ENCODE measurements around the gene PPP2R1B. TPM values are rescaled to one million over a fixed set of nuclear protein-coding genes. Genes with fewer than 3 reads are reported as not detected.

Gene PPP2R1B
- polyA plus RNA-seq, 2 of the 4 experiments (the other 2 are of a cell fraction) = 18.6 to 24.7 TPM

- TF ChIP-seq RARB (CRISPR knock-in tag; IDR thresholded peaks at IDR 0.05) = no peak
- no peak for TF ChIP-seq REST (IDR thresholded peaks at IDR 0.05)
- TF ChIP-seq NR3C1 (IDR thresholded peaks at IDR 0.05) = no peak
- peak in 1 of 2 experiments; percentile 55; a peak in 2 of 5 replicates for TF ChIP-seq JUN (IDR thresholded peaks at IDR 0.05)
- TF ChIP-seq ESRRA (IDR thresholded peaks at IDR 0.05; ENCODE audit: borderline replicate concordance, low read length) = no peak
- no peak for TF ChIP-seq KDM1A (IDR thresholded peaks at IDR 0.05; ENCODE audit: low read depth)
- no peak for TF ChIP-seq RNF2 (IDR thresholded peaks at IDR 0.05; ENCODE audit: borderline replicate concordance, low read depth)
- TF ChIP-seq RCOR1 (IDR thresholded peaks at IDR 0.05; ENCODE audit: low read depth, low read length) = no peak
- TF ChIP-seq, protein P1, sequence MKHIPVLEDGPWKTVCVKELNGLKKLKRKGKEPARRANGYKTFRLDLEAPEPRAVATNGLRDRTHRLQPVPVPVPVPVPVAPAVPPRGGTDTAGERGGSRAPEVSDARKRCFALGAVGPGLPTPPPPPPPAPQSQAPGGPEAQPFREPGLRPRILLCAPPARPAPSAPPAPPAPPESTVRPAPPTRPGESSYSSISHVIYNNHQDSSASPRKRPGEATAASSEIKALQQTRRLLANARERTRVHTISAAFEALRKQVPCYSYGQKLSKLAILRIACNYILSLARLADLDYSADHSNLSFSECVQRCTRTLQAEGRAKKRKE (CRISPR knock-in tag; IDR thresholded peaks at IDR 0.05; ENCODE audit: low read depth) = no peak
- TF ChIP-seq GATA3 (IDR thresholded peaks at IDR 0.05; ENCODE audit: borderline replicate concordance) = 0 out of 2 replicates have a peak, but pooled peaks have one; percentile 15
- TF ChIP-seq SMC3 (IDR thresholded peaks at IDR 0.05) = no peak
- TF ChIP-seq ZC3H11A (IDR thresholded peaks at IDR 0.05) = no peak
- TF ChIP-seq ZNF302 (CRISPR knock-in tag; IDR thresholded peaks at IDR 0.05) = no peak
- TF ChIP-seq CHD2 (IDR thresholded peaks at IDR 0.05; ENCODE audit: low read length, partially characterized antibody) = no peak
- TF ChIP-seq ZFP36 (IDR thresholded peaks at IDR 0.05; ENCODE audit: borderline replicate concordance, partially characterized antibody) = no peak
- no peak for TF ChIP-seq NPAS2 (CRISPR knock-in tag; IDR thresholded peaks at IDR 0.05; ENCODE audit: borderline replicate concordance)
- no peak for TF ChIP-seq NFE2L2 (conservative IDR thresholded peaks at IDR 0.05; ENCODE audit: low read length)
- TF ChIP-seq TP53 (CRISPR knock-in tag; IDR thresholded peaks at IDR 0.05) = no peak
- no peak for TF ChIP-seq CTCF (IDR thresholded peaks at IDR 0.05)
- no peak for TF ChIP-seq MAFK (IDR thresholded peaks at IDR 0.05; ENCODE audit: partially characterized antibody)
- TF ChIP-seq MAZ (IDR thresholded peaks at IDR 0.05; ENCODE audit: borderline replicate concordance, low read depth, low read length) = no peak
- no peak for TF ChIP-seq EP300 (IDR thresholded peaks at IDR 0.05)
- TF ChIP-seq KDM5A (IDR thresholded peaks at IDR 0.05) = peak; percentile 42; the same call in 1 of the 2 replicates
Observed at GRCh38 chr11:111765984-111766833, at the start of gene PPP2R1B (continued).

Data from A549 (cell line).